Left kidney (tissue), 2 donors: ENCODE data around the gene GNAT2. TPM values are rescaled to one million over a fixed set of nuclear protein-coding genes. Genes with fewer than 3 reads are reported as not detected.

Source experiments
- DNase-seq: peaks from one replicate; pipeline ENCODE4 v3.0.0-alpha.2; 2013
- polyA plus RNA-seq: library from polyadenylated mRNA; unstranded; fragments of 120-200 nt; gene quantifications from one replicate; pipeline ENCODE4 v1.2.1, GENCODE V29; 2013; ENCODE audit not compliant: insufficient read length

GNAT2 gene
- polyA plus RNA-seq, 1 donor: not detected

DNA sequence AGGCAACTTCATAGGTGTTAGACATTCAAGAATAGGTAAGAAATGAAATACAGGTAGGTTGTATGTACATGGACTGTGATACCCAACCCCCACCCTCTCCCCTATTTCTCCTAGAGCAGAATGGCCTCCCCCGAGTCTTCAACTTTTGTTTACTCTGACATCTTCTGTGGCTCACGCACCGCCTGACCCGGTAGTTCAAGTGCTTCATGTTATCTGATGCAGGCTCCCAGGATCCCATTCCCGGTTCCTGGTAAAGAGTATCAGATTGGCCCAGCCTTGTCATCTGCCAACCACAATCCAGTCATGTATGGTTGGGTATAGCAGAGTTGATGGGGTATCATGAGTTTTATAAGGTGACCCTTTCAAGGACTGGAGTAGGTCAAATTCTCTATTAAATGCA lies 61.9 kb downstream of the GNAT2 start:
- DNase-seq: no peak

DNA sequence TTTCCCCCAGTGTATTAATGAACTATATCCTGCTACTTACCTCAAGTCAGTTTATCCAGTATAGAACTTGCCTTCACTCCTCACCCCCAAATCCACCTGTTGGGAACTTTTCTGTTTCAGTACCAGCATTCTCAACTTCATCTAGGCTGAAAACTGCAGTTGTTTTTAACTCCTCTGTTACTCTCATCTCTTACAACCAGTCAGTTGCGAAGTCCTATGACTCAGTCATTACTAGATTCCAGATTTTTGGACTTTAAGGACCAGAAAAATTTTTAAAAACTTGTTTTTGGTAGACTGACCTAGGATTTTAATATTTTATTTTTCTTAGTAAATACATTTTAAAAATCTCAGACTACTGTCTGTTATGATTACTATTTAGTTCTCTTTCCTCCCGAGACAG lies 62.9 kb downstream of the GNAT2 start:
- no peak for DNase-seq

Other genes with a start within 250 kb of the GNAT2 start
- 66.4 TPM for gene SORT1, start 221.7 kb downstream of the GNAT2 start, polyA plus RNA-seq
- gene PSMA5, start 193.2 kb downstream of the GNAT2 start, polyA plus RNA-seq: 120 TPM
- 13.4 TPM for gene SYPL2, start 153.1 kb downstream of the GNAT2 start, polyA plus RNA-seq
- 10.4 TPM for gene ATXN7L2, start 135.7 kb downstream of the GNAT2 start, polyA plus RNA-seq
- 9.7 TPM for gene CYB561D1, start 125.5 kb downstream of the GNAT2 start, polyA plus RNA-seq
- 6.2 TPM for gene AMIGO1, start 109.9 kb downstream of the GNAT2 start, polyA plus RNA-seq
- 1.1 TPM for gene GPR61, start 79.7 kb downstream of the GNAT2 start, polyA plus RNA-seq
- gene GNAI3, start 71.0 kb downstream of the GNAT2 start, polyA plus RNA-seq: 13.1 TPM
- 50.3 TPM for gene AMPD2, start 221 bp upstream of the GNAT2 start, polyA plus RNA-seq
- 73.1 TPM for gene GSTM4, start 36.5 kb upstream of the GNAT2 start, polyA plus RNA-seq
- 268 TPM for gene GSTM2, start 48.4 kb upstream of the GNAT2 start, polyA plus RNA-seq
- gene GSTM1, start 68.2 kb upstream of the GNAT2 start, polyA plus RNA-seq: 115 TPM
- gene GSTM5, start 92.6 kb upstream of the GNAT2 start, polyA plus RNA-seq: 44.7 TPM
- gene GSTM3, start 121.4 kb upstream of the GNAT2 start, polyA plus RNA-seq: 159 TPM
- 0.86 TPM for gene EPS8L3, start 144.3 kb upstream of the GNAT2 start, polyA plus RNA-seq